Peyer's patch (tissue), 4 donors: Measurements from ENCODE around the gene CAMK2B.

Source experiments
- POLR2A ChIP-seq, 2 donors: fragments of 450-650 bp; IDR thresholded peaks; one replicate each; pipeline ENCODE4 v1.5.1; 2017; ENCODE audit warnings: antibody characterized with exemption in 2 of 2, mild to moderate bottlenecking in 2 of 2, moderate library complexity in 2 of 2
- TF ChIP-seq, protein P1 (sequence below), 6 experiments: fragments of 450-650 bp in 4 of 6; fragments of 200-600 bp in 2 of 6; sonication (generic) in 1 of 6; IDR thresholded peaks; one replicate each; pipeline ENCODE4 v1.5.1; 2017 to 2019; ENCODE audit warnings: antibody characterized with exemption in 6 of 6, mild to moderate bottlenecking in 3 of 6, moderate library complexity in 1 of 6

DNA sequence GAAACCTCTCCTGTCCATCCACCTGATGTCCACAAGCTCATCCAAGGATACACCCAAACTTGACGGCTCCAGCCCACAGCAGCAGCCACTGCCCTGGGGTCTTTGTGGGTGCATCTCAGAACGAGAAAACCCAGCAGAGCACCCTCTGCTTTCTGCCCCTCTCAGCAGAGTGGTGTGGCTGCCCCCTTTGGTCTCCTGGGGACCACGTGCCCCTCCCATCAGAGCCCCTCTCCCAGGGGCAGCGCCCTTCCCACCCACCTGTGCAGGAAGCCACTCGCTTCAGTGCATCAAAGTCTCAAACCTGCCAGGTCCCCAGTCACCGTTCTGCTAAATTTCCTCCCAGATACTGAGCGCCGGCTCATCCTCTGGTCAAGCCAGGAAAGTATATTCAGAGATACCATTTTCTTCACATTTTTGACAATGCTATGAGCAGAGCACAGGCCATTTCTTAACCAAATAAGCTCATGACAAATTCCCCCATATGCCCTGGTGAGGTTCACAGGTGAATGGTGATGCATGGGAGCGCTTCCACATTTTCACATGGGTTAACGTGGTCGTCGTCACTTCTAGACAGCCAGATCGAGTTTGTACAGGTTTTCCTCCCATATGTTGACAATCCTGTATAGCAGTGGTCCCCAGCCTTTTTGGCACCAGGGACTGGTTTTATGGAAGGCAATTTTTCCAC is 32.4 kb downstream of the CAMK2B start:
- TF ChIP-seq, protein P1, sequence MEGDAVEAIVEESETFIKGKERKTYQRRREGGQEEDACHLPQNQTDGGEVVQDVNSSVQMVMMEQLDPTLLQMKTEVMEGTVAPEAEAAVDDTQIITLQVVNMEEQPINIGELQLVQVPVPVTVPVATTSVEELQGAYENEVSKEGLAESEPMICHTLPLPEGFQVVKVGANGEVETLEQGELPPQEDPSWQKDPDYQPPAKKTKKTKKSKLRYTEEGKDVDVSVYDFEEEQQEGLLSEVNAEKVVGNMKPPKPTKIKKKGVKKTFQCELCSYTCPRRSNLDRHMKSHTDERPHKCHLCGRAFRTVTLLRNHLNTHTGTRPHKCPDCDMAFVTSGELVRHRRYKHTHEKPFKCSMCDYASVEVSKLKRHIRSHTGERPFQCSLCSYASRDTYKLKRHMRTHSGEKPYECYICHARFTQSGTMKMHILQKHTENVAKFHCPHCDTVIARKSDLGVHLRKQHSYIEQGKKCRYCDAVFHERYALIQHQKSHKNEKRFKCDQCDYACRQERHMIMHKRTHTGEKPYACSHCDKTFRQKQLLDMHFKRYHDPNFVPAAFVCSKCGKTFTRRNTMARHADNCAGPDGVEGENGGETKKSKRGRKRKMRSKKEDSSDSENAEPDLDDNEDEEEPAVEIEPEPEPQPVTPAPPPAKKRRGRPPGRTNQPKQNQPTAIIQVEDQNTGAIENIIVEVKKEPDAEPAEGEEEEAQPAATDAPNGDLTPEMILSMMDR (IDR thresholded peaks at IDR 0.05), result no peak
- TF ChIP-seq POLR2A (IDR thresholded peaks at IDR 0.05), result no peak
